Measurements from ENCODE around the gene GGT1.
A peak's percentile ranks its signal among the peaks of the same experiment; 100 is the strongest.
"Not testable (repeated sequence)": the region's sequence is repeated elsewhere in the genome, so short reads cannot be mapped to it uniquely, and the experiment has no call there.

The GGT1 gene

GRCh38 chr22:24602847-24603769, at the start of gene GGT1:
GGT1 (plus strand) TSS chr22:24603193; CDS start chr22:24611082, 7,889 bp downstream.
- not testable (repeated sequence) for ATAC-seq

DNA sequence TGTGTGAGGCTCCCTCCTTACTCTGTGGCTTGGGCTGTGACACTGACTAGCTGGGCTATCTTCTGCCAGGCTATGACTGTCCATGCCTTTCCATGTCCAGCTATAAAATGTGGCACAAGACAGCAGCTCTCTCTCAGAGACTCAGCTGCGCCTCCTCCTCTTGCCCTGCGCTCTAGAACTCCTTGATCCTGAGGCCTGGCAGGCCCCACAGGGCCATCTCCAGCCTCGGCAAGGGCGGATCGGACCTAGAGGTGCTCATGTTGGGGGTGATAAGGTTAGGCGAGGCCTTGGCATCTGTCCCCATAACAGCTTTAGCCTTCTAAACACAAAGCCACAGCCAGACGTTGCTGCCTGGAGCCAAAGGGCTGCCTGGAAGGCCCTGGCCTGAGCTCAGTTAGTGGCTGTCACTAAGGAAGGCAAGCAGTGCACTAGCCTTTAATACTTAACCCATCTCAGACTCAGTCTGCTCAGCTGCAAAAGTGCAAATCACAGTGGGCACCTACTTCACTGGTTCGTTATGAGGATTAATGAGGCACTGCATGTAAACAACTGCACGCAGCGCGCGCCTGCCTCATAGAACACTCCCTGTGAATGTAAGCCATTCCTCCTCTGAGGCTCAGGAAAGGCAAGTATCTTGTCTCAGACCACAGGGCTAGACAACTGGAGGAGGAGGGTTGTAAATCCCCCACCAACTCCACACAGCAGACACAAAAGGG, 49.2 kb upstream of the GGT1 start:
- no peak for ATAC-seq

DNA sequence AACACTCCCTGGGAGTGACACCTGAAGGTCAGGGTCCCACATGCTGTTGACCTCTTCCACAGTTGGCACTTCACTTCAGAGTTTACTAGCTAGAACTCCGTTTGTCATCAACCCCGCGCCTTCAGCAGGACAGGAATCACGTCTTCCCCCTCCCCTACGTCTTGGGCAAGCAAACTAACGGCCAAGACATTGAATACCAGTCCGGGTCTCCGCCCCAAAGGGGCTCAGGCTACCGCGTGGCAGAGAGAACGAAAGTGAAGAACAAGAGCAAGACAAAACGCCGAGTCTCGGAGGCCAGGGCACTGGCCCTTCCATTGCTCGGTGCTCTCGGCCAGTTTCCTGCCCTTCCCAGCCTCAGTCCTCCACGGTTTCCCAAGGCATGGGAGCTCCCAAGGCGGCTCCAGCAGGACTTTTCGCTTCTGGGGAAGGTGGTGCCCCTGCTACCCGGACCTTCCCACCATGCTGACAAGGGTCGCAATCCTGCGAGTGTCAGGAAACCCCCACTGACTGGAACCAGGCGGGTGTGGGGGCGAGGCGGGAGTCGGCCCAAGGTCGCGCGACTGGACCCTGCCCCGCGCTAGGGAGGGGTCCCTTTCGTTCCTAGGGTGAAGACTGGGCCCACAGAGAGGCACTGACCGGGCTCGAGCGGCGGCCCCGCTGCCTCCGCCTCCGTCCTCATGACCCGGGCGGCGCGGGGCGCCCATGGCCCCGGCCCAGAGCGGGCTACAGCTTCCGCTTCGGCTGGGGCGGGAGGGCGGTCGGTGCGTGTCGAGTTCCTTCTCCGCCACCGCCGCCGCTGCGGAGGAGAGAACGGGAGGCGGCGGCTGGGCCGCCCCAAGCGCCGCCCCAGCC, 48.5 kb upstream of the GGT1 start, which contains the start of gene GUCD1:
Gene GUCD1 (minus strand): TSS at position 826 of the 852 bp plus-strand sequence. CDS start 147 bp downstream, at position 679.
- ATAC-seq = no peak

DNA sequence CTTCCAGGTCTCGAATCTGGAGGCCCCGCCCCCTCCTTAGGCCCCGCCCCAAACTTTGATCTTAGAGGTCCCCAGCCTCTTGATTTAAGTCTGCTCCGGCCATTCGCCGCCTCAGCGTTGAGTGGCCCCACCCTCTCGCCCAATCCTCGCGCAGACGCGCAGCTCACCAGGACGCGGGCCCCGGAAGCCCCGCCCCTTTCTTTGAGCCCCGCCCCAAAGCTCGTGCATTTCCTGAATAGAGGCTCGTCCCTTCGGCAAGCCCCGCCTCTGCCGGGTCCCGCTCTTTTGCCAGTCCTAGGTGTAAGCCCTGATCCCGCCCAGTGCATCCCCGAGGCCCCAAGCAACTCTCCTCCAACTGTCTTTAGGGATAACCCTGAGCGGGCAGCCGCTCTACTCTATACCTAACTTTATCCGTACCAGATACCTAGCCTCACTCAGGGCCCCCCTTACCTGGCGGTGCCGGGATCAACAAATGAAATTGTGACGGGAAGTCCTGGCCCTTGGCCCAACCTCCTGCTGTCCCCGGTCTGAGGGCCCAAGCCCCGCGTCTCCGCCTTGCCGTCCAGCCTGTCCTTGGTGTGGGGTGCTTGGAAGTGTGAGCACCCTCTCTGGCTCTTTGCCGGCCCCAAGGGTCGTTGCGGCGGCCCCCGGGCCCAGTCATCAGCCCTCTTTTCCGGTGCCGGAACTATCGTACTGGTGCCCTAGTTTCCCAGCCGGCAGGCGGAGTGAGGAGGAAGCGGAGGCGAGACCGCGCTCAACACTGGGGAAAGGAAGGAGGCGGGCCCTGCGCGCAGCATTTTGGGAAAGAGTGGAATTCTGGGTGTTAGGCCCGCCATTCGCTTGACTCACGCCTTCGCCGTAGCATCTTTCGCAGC, 47.6 kb upstream of the GGT1 start, which contains the start of gene SNRPD3:
Gene SNRPD3 (plus strand): TSS at position 835 of the 875 bp plus-strand sequence. CDS start 1,676 bp downstream, outside the sequence.
- ATAC-seq = peak; percentile 80 to 85

- no peak for ATAC-seq
Observed at GRCh38 chr22:24559471-24559870, 43.5 kb upstream of the GGT1 start.

GRCh38 chr22:24563246-24563645, 39.7 kb upstream of the GGT1 start:
- ATAC-seq = no peak

- ATAC-seq = no peak
Observed at GRCh38 chr22:24564376-24565058, 38.5 kb upstream of the GGT1 start.

DNA sequence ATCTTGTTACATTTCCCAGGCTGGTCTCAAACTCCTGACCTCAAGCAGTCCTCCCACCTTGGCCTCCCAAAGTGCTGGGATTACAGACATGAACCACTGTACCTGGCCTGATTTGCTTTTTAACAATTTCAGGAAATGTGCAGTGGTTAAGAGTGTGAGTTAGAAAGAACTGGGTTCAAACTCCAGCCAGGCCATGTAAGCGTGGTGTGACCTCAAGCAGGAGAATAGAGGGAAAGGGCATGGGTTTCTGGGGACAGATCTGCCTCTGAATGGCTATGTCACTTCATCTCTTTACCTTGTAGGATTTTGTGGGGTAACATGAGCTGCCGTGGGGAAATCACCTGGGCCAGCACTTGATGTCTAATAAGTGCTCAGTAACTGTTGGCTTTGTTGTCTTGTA, 37.9 kb upstream of the GGT1 start:
- ATAC-seq = no peak

GRCh38 chr22:24566899-24567511, 36.0 kb upstream of the GGT1 start:
- no peak for ATAC-seq

GRCh38 chr22:24567668-24568067, 35.3 kb upstream of the GGT1 start:
- ATAC-seq = no peak

- ATAC-seq = no peak
Observed at GRCh38 chr22:24571266-24571665, 31.7 kb upstream of the GGT1 start.

- ATAC-seq = no peak
Observed at GRCh38 chr22:24576778-24577177, 26.2 kb upstream of the GGT1 start.

DNA sequence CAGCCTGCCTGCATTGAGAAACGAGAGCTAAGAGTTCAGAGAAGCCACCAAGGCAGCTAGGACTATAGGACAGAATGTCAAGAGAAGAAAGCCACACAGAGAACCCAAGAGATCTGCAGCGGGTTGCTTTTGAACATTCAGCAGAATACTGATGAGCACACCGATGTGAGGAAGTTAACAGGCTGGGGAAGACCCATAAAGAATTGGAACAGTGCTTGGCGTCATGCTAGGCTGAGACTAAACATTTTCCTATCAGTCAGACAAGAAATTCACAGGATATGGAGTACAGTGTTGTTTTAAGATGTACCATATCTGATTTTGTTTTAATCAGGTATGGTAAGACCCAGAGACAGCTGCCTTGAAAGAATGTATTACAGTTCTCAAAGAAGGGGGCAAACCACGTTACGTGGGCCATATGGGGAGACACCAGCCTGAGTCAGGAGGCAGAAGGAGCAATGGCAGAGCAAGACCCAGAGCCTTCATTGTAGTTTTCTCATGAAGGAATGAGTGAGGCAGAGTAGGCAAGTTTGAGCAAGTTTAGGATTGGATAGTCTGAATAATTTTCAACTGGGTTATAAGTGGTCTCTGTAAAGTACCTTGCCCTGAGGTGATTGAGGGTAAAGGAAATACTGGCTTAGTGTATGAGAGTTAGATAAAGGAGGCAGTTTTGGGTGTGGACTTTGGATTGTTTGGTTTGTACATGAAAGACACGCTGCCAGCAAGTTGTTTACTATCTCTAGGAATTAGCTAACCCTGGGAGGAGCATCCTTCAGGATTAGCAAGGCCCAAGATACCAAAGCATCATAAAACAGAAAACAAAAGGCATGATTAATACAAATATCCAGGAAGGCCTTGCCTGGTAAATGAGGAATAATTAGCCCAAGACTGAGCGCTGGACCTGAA, 24.4 kb upstream of the GGT1 start:
- ATAC-seq = no peak

DNA sequence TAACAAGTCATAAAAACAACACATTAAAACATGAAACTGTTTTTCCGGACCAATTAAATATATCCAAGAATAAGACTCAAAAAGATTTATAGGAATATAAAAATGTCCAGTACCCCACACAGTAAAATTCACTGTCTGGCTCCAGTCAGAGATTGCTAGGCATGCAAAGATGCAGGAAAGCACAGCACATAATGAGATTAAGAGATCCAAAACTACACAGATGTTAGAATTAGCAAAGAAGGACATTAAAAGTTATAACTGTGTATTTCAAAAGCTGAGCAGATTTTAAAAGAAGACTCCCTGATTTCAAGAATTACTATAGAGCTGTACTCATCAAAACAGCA, 23.8 kb upstream of the GGT1 start:
- no peak for ATAC-seq

DNA sequence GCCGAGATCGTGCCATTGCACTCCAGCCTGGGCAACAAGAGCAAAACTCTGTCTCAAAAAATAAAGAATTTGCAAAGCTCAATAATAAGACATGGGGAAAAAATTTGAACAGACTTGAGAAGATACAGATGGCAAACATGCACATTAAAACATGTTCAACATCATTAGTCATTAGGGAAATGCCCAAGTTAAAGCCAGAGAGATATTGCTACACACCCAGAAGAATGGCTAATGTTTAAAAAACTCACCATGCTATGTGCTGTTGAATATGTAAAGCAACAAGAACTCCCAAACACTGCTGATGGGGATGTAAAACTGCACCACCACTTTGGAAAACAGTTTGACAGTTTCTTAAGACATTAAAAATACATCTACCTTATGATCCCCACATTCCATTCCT, 22.7 kb upstream of the GGT1 start:
- ATAC-seq = no peak

DNA sequence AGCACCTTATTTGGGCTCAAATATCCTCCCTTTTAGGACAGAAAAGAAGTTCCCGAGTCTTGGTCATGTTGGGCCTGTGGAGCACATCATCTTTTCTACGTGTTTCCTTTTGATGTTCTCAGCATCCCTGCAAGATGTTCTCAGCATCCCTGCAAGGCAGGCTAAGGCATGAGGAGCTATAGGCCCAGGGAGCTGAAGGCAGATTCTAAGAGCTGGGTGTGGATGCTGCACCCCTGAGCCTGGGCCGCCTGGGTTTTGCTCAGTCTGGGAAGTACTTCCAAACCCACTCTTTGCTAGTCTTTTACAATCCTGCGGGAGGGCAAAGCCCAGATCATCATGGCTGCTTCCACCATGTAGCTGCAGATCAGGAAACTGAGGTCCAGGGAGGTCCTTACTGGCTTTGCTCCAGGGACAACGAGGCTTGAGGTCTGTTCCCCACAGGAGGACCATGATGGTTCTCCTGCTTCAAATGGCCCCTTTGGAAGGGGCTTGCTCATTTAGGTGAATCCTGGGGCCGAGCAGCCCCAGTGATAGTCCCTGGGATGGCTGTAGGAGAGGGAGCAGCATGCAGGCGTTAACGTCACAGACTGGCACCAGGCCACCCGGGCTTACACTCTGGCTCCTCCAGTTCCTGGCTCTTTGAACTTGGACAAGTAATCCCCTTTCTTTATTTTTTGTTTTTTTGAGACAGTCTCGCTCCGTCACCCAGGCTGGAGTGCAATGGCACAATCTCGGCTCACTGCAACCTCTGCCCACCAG, 20.8 kb upstream of the GGT1 start:
- no peak for ATAC-seq

GRCh38 chr22:24583221-24584165, 19.5 kb upstream of the GGT1 start:
- ATAC-seq = no peak

All from activated CD4-positive, CD25-positive, alpha-beta regulatory T cell treated with anti-CD3 and anti-CD28 coated beads, Interleukin-2, amount 50 U/mL, for 24 hours (primary cell).